H1 (cell line): Measurements from ENCODE around the gene MEF2C. TPM values are rescaled to one million over a fixed set of nuclear protein-coding genes. Genes with fewer than 3 reads are reported as not detected.

ENCODE experiments used
- CHD1 ChIP-seq: IDR thresholded peaks from 2 replicates; pipeline ENCODE4 v1.6.1; 2012; ENCODE audit warnings: low read depth, low read length, improper control_type of control experiment
- GABPA ChIP-seq: IDR thresholded peaks from 2 replicates; pipeline ENCODE4 v1.6.1; 2011; ENCODE audit warnings: mild to moderate bottlenecking, low read length, moderate library complexity, borderline replicate concordance; ENCODE audit not compliant: insufficient read depth
- GTF2F1 ChIP-seq: IDR thresholded peaks from 2 replicates; pipeline ENCODE4 v1.6.1; 2012; ENCODE audit warnings: low read depth, low read length, improper control_type of control experiment, borderline replicate concordance
- KDM4A ChIP-seq: IDR thresholded peaks from one replicate; pipeline ENCODE4 v1.7.1; 2012; ENCODE audit warnings: low read depth, mild to moderate bottlenecking, moderate library complexity, low read length, inconsistent platforms; ENCODE audit not compliant: severe bottlenecking
- KDM5A ChIP-seq: fragments of 200-600 bp; IDR thresholded peaks from 2 replicates; pipeline ENCODE4 v1.7.1; 2012; ENCODE audit warnings: mild to moderate bottlenecking, low read length, inconsistent platforms, mixed read lengths
- SP4 ChIP-seq: IDR thresholded peaks from 2 replicates; pipeline ENCODE4 v1.6.1; 2012; ENCODE audit warnings: low read length, inconsistent platforms
- TCF12 ChIP-seq: IDR thresholded peaks from 2 replicates; pipeline ENCODE4 v1.6.1; 2011; ENCODE audit warnings: low read depth, mild to moderate bottlenecking, low read length
- TEAD4 ChIP-seq: IDR thresholded peaks from 2 replicates; pipeline ENCODE4 v1.6.1; 2012; ENCODE audit warnings: low read depth, low read length, inconsistent platforms, mixed read lengths
- polyA plus RNA-seq, 7 experiments: library from polyadenylated mRNA; depleted of rRNA in 3 of 7; stranded (reverse) in 5 of 7; unstranded in 2 of 7; fragments of >200 nt in 5 of 7; fragments of 200-250 nt in 2 of 7; gene quantifications; 1 replicate in 5 of 7; 2 replicates in 1 of 7; 4 replicates in 1 of 7; pipeline versions ENCODE4 v1.2.1 to v1.2.3, GENCODE V29; 2011 to 2013; ENCODE audit warnings: missing spikeins in 2 of 7, mixed read lengths in 2 of 7
- total RNA-seq: library from RNA; stranded (reverse); fragmentation: NEBNext Ultra II Directional; extraction: Animal tissue kit (Norgen Biotek cat#: 25700); gene quantifications from 2 replicates; pipeline ENCODE4 v1.2.1, GENCODE V29; 2021

The MEF2C gene
- total and polyA plus RNA-seq, 2 of the 8 experiments (the other 6 are each of a cell fraction or from before 2014, with no cell fraction given), result 0.59 to 0.99 TPM

- no peak for TF ChIP-seq SP4
- TF ChIP-seq TEAD4, result no peak
- TF ChIP-seq GABPA, result no peak
- TF ChIP-seq GTF2F1, result no peak
- TF ChIP-seq CHD1, result no peak
- TF ChIP-seq TCF12, result no peak
- TF ChIP-seq KDM4A, result no peak
- TF ChIP-seq KDM5A, result no peak
Observed at GRCh38 chr5:88713818-88714217, 169.2 kb downstream of the MEF2C start (continued).
